Activated naive CD4-positive, alpha-beta T cell (primary cell): ENCODE measurements around the gene ATG16L2.

ENCODE experiments used
- DNase-seq, 4 experiments: peaks; one replicate each; lab custom pipeline; 2025; lab: John Stamatoyannopoulos, UW

Gene ATG16L2

GRCh38 chr11:72814286-72815109 is at the start of gene ATG16L2:
TSS of gene ATG16L2 (plus strand) at chr11:72814411. CDS start at chr11:72814446, 35 bp downstream.
- peak in 2 of 4 experiments; percentile 86 to 89 for DNase-seq

GRCh38 chr11:72764503-72764902 is 49.7 kb upstream of the ATG16L2 start:
- no peak for DNase-seq

GRCh38 chr11:72766152-72766902 is 47.9 kb upstream of the ATG16L2 start:
- no peak for DNase-seq

GRCh38 chr11:72767203-72768062 is 46.8 kb upstream of the ATG16L2 start:
- no peak for DNase-seq

GRCh38 chr11:72768581-72768980 is 45.6 kb upstream of the ATG16L2 start:
- DNase-seq, result no peak

- no peak for DNase-seq
These were observed 44.5 kb upstream of the ATG16L2 start for GRCh38 chr11:72769680-72770079.

GRCh38 chr11:72770799-72771198 is 43.4 kb upstream of the ATG16L2 start:
- DNase-seq, result no peak

GRCh38 chr11:72771507-72771906 is 42.7 kb upstream of the ATG16L2 start:
- no peak for DNase-seq

GRCh38 chr11:72772059-72772458 is 42.2 kb upstream of the ATG16L2 start:
- no peak for DNase-seq

GRCh38 chr11:72773291-72773690 is 40.9 kb upstream of the ATG16L2 start:
- no peak for DNase-seq

GRCh38 chr11:72773696-72774095 is 40.5 kb upstream of the ATG16L2 start:
- no peak for DNase-seq

GRCh38 chr11:72774499-72774898 is 39.7 kb upstream of the ATG16L2 start:
- DNase-seq, result no peak

GRCh38 chr11:72775288-72776110 is 38.7 kb upstream of the ATG16L2 start:
- DNase-seq, result no peak

- no peak for DNase-seq
These were observed 37.9 kb upstream of the ATG16L2 start for GRCh38 chr11:72776117-72776843.

GRCh38 chr11:72776844-72777754 is 37.1 kb upstream of the ATG16L2 start:
- no peak for DNase-seq

- no peak for DNase-seq
These were observed 36.4 kb upstream of the ATG16L2 start for GRCh38 chr11:72777755-72778278.

- DNase-seq, result no peak
These were observed 35.4 kb upstream of the ATG16L2 start for GRCh38 chr11:72778535-72779494.

- DNase-seq, result no peak
These were observed 34.6 kb upstream of the ATG16L2 start for GRCh38 chr11:72779495-72780128.
